HepG2 (cell line): ENCODE measurements around the gene CD9. TPM values are rescaled to one million over a fixed set of nuclear protein-coding genes. Genes with fewer than 3 reads are reported as not detected.

Source experiments
- ATAD3A ChIP-seq: sonication (generic); formaldehyde crosslinking; IDR thresholded peaks from 2 replicates; pipeline ENCODE4 v1.4.0; 2020; ENCODE audit warnings: missing genetic modification reagents
- CEBPG ChIP-seq: IDR thresholded peaks from 2 replicates; pipeline ENCODE4 v1.6.1; 2016
- CHCHD3 ChIP-seq: sonication (generic); formaldehyde crosslinking; IDR thresholded peaks from 2 replicates; pipeline ENCODE4 v1.8.0; 2022; ENCODE audit warnings: mild to moderate bottlenecking, missing genetic modification reagents, moderate library complexity
- DZIP1 ChIP-seq: sonication (generic); formaldehyde crosslinking; IDR thresholded peaks from 2 replicates; pipeline ENCODE4 v1.5.0; 2020; ENCODE audit warnings: mild to moderate bottlenecking, missing genetic modification reagents
- FOXO4 ChIP-seq: sonication (generic); formaldehyde crosslinking; conservative IDR thresholded peaks from 2 replicates; pipeline ENCODE4 v1.8.1; 2023; ENCODE audit warnings: missing genetic modification reagents
- GZF1 ChIP-seq: sonication (generic); formaldehyde crosslinking; IDR thresholded peaks from 2 replicates; pipeline ENCODE4 v1.5.1; 2020; ENCODE audit warnings: mild to moderate bottlenecking, missing genetic modification reagents
- HNF4A ChIP-seq: sonication (generic); formaldehyde crosslinking; IDR thresholded peaks from 2 replicates; pipeline ENCODE4 v1.4.0; 2020; ENCODE audit warnings: missing genetic modification reagents
- MED1 ChIP-seq: sonication (generic); formaldehyde crosslinking; IDR thresholded peaks from 2 replicates; pipeline ENCODE4 v1.4.0; 2020; ENCODE audit warnings: missing genetic modification reagents
- SIN3A ChIP-seq: IDR thresholded peaks from 2 replicates; pipeline ENCODE4 v1.6.1; 2011; ENCODE audit warnings: low read depth, mild to moderate bottlenecking, control low read depth, low read length, borderline replicate concordance
- TAF1 ChIP-seq: sonication (generic); formaldehyde crosslinking; IDR thresholded peaks from 2 replicates; pipeline ENCODE4 v1.4.0; 2020; ENCODE audit warnings: missing genetic modification reagents
- ZFY ChIP-seq: sonication (generic); formaldehyde crosslinking; IDR thresholded peaks from 2 replicates; pipeline ENCODE4 v1.4.0; 2020; ENCODE audit warnings: missing genetic modification reagents
- ZFYVE20 ChIP-seq: sonication (generic); formaldehyde crosslinking; IDR thresholded peaks from 2 replicates; pipeline ENCODE4 v1.8.0; 2023; ENCODE audit warnings: low read depth, mild to moderate bottlenecking, moderate library complexity, missing genetic modification reagents, borderline replicate concordance
- ZNF263 ChIP-seq: sonication (generic); formaldehyde crosslinking; IDR thresholded peaks from 2 replicates; pipeline ENCODE4 v1.4.0; 2020; ENCODE audit warnings: missing genetic modification reagents
- ZNF281 ChIP-seq: sonication (generic); formaldehyde crosslinking; IDR thresholded peaks from 2 replicates; pipeline ENCODE4 v1.4.0; 2020; ENCODE audit warnings: missing genetic modification reagents, borderline replicate concordance
- ZNF704 ChIP-seq: sonication (generic); formaldehyde crosslinking; IDR thresholded peaks from 2 replicates; pipeline ENCODE4 v1.8.1; 2023; ENCODE audit warnings: mild to moderate bottlenecking, inconsistent platforms, moderate library complexity, missing genetic modification reagents, borderline replicate concordance
- ZNF800 ChIP-seq: sonication (generic); formaldehyde crosslinking; IDR thresholded peaks from 2 replicates; pipeline ENCODE4 v1.4.0; 2020; ENCODE audit warnings: missing genetic modification reagents
- ZSCAN22 ChIP-seq: sonication (generic); formaldehyde crosslinking; IDR thresholded peaks from 2 replicates; pipeline ENCODE4 v1.4.0; 2020; ENCODE audit warnings: mild to moderate bottlenecking, missing genetic modification reagents
- ZSCAN31 ChIP-seq: sonication (generic); formaldehyde crosslinking; IDR thresholded peaks from 2 replicates; pipeline ENCODE4 v1.5.0; 2020; ENCODE audit warnings: low read depth, mild to moderate bottlenecking, missing genetic modification reagents
- polyA plus RNA-seq, 8 experiments: library from polyadenylated mRNA; depleted of rRNA in 3 of 8; stranded (reverse) in 7 of 8; unstranded in 1 of 8; fragments of >200 nt; fragmentation: Illumina TruSeq in 4 of 8; extraction: Trizol in 4 of 8; gene quantifications; 2 replicates each; pipeline versions ENCODE4 v1.2.1 to v1.2.3, GENCODE V29; 2011 to 2016; ENCODE audit warnings: low read depth in 4 of 8, missing spikeins in 1 of 8, mixed read lengths in 1 of 8; ENCODE audit not compliant: insufficient read depth in 1 of 8
- total RNA-seq, 5 experiments: library from RNA; depleted of rRNA; stranded (reverse); fragments of >200 nt; fragmentation: Illumina TruSeq; extraction: Trizol; gene quantifications; 2 replicates each; pipeline ENCODE4 v1.2.3, GENCODE V29; 2016; ENCODE audit warnings: low read depth in 1 of 5

Gene CD9
- total and polyA plus RNA-seq, 2 of the 13 experiments (the other 11 are each of a cell fraction or from before 2014, with no cell fraction given): 5.8 to 38.3 TPM

GRCh38 chr12:6200256-6201212 lies at the start of gene CD9 (continued):
- TF ChIP-seq FOXO4 (CRISPR knock-in tag) (0 out of 2 replicates have a peak, but pooled peaks have one; percentile 56), CHCHD3 (CRISPR knock-in tag) (no peak), ZNF263 (0 out of 2 replicates have a peak, but pooled peaks have one; percentile 34), MED1 (CRISPR knock-in tag) (0 out of 2 replicates have a peak, but pooled peaks have one; percentile 10), GZF1 (CRISPR knock-in tag) (no peak), ZNF800 (CRISPR knock-in tag) (peak; percentile 60; the same call in 1 of the 2 replicates), CEBPG (CRISPR knock-in tag) (no peak), ZNF281 (CRISPR knock-in tag) (no peak), ATAD3A (CRISPR knock-in tag) (no peak), ZFY (CRISPR knock-in tag) (peak; percentile 29; the same call in 1 of the 2 replicates), HNF4A (CRISPR knock-in tag) (no peak), SIN3A (no peak), TAF1 (CRISPR knock-in tag) (no peak), ZSCAN22 (CRISPR knock-in tag) (no peak), DZIP1 (CRISPR knock-in tag) (no peak), ZNF704 (CRISPR knock-in tag) (no peak), ZSCAN31 (CRISPR knock-in tag) (no peak), ZFYVE20 (CRISPR knock-in tag) (no peak)
